ENCODE results near the gene GALNT10.

The GALNT10 gene

GRCh38 chr5:154287136-154287535 is 96.6 kb downstream of the GALNT10 start:
- H3K4me3 ChIP-seq (ENCODE audit: low read depth, low read length), result no peak overlapping the region
- H3K36me3 ChIP-seq, result no peaks in the 10 kb centered on the region
- H3K27me3 ChIP-seq (ENCODE audit: insufficient read depth, low read depth, severe bottlenecking), result no peaks in the 10 kb centered on the region
- no peak for TF ChIP-seq CTCF (IDR thresholded peaks at IDR 0.05; ENCODE audit: low read depth, low read length)
- no peak overlapping the region for H3K27ac ChIP-seq
- H3K9me3 ChIP-seq (ENCODE audit: severe bottlenecking), result no peaks in the 10 kb centered on the region
- no peak for DNase-seq

GRCh38 chr5:154288145-154288544 is 97.6 kb downstream of the GALNT10 start:
- TF ChIP-seq CTCF (IDR thresholded peaks at IDR 0.05; ENCODE audit: low read depth, low read length), result no peak
- no peak for DNase-seq
- Histone ChIP-seq H3K9me3 (ENCODE audit: severe bottlenecking) (no peaks in the 10 kb centered on the region), H3K4me3 (ENCODE audit: low read depth, low read length) (no peak overlapping the region), H3K36me3 (no peaks in the 10 kb centered on the region), H3K27me3 (ENCODE audit: insufficient read depth, low read depth, severe bottlenecking) (no peaks in the 10 kb centered on the region), H3K27ac (no peak overlapping the region)

DNA sequence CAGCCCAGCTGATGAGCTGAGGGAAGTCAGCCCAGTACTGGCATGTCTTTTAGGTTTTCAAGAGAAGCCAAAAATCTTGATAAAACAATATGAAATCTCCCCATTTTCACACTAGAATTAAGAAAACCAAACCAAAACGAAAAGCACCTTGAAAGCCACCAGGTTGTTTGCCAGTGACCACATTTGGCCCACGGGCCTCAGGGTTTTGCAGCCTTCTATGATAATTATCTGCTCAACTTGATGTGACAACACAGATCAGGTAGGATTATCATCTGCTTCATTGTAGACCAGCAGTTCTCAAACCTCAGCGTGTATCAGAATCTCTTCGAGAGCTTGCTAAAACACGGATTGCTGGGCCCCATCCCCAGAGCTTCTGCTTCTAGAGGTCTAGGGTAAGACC is 101.4 kb downstream of the GALNT10 start:
- no peaks in the 10 kb centered on the region for H3K9me3 ChIP-seq (ENCODE audit: severe bottlenecking)
- DNase-seq, result no peak
- H3K27me3 ChIP-seq (ENCODE audit: insufficient read depth, low read depth, severe bottlenecking), result no peaks in the 10 kb centered on the region
- no peak for TF ChIP-seq CTCF (IDR thresholded peaks at IDR 0.05; ENCODE audit: low read depth, low read length)
- no peak overlapping the region for H3K4me3 ChIP-seq (ENCODE audit: low read depth, low read length)
- no peak overlapping the region for H3K27ac ChIP-seq
- no peaks in the 10 kb centered on the region for H3K36me3 ChIP-seq

GRCh38 chr5:154293219-154293618 is 102.7 kb downstream of the GALNT10 start:
- TF ChIP-seq CTCF (IDR thresholded peaks at IDR 0.05; ENCODE audit: low read depth, low read length), result no peak
- Histone ChIP-seq H3K36me3 (no peaks in the 10 kb centered on the region), H3K4me3 (ENCODE audit: low read depth, low read length) (no peak overlapping the region), H3K27ac (no peak overlapping the region), H3K9me3 (ENCODE audit: severe bottlenecking) (no peaks in the 10 kb centered on the region), H3K27me3 (ENCODE audit: insufficient read depth, low read depth, severe bottlenecking) (no peaks in the 10 kb centered on the region)
- DNase-seq, result no peak

DNA sequence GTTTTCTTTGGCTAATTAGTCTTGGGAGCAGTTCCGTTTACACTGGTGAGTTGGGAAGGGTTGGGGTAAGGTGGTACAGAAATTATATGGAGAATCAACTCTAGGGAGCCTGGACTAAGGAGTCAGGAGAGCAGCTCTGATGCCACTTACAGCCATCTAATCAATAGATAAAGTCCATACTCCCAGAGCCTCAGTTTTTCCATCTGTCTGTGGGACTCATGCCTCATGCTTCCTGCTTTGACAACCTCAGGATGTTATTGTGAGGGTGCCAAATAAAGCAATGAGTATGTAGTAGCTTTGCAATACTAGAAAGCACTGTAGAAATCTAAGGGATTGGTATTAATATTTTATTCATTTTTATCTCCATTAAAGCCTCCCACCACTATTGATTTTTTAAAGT is 105.0 kb downstream of the GALNT10 start:
- H3K27ac ChIP-seq, result no peak overlapping the region
- TF ChIP-seq CTCF (IDR thresholded peaks at IDR 0.05; ENCODE audit: low read depth, low read length), result no peak
- DNase-seq, result no peak

GRCh38 chr5:154296525-154297159 is 106.1 kb downstream of the GALNT10 start:
- DNase-seq, result no peak
- no peak overlapping the region for H3K4me3 ChIP-seq (ENCODE audit: low read depth, low read length)
- no peaks in the 10 kb centered on the region for H3K36me3 ChIP-seq
- H3K27ac ChIP-seq, result no peak overlapping the region
- no peaks in the 10 kb centered on the region for H3K9me3 ChIP-seq (ENCODE audit: severe bottlenecking)
- TF ChIP-seq CTCF (IDR thresholded peaks at IDR 0.05; ENCODE audit: low read depth, low read length), result no peak
- no peaks in the 10 kb centered on the region for H3K27me3 ChIP-seq (ENCODE audit: insufficient read depth, low read depth, severe bottlenecking)

More for the DNA sequence above, 105.0 kb downstream of the GALNT10 start:
- H3K9me3 ChIP-seq (ENCODE audit: severe bottlenecking), result no peaks in the 10 kb centered on the region
- H3K27me3 ChIP-seq (ENCODE audit: insufficient read depth, low read depth, severe bottlenecking), result no peaks in the 10 kb centered on the region
- no peaks in the 10 kb centered on the region for H3K36me3 ChIP-seq
- H3K4me3 ChIP-seq (ENCODE audit: low read depth, low read length), result no peak overlapping the region

Measured in WERI-Rb-1 (cell line).